Liver (tissue), 3 donors: ENCODE data around the gene ADGRF3.

ENCODE experiments used
- ATF3 ChIP-seq: IDR thresholded peaks from 2 replicates; pipeline ENCODE4 v1.6.1; 2016; ENCODE audit warnings: antibody characterized with exemption
- CTCF ChIP-seq: fragments of 150-350 bp; IDR thresholded peaks from 2 replicates; pipeline ENCODE4 v1.5.1; 2017; ENCODE audit warnings: improper control_type of control experiment, low read depth, low read length; ENCODE audit not compliant: missing input control
- EGR1 ChIP-seq, 2 donors: IDR thresholded peaks; 2 replicates each; pipeline ENCODE4 v1.6.1; 2016 to 2018; ENCODE audit warnings: antibody characterized with exemption in 2 of 2, low read depth in 2 of 2
- FOXA1 ChIP-seq: IDR thresholded peaks from 2 replicates; pipeline ENCODE4 v1.6.1; 2016; ENCODE audit warnings: antibody characterized with exemption
- JUND ChIP-seq, 2 donors: IDR thresholded peaks; 2 replicates each; pipeline ENCODE4 v1.6.1; 2016; ENCODE audit warnings: antibody characterized with exemption in 2 of 2
- NR2F2 ChIP-seq: IDR thresholded peaks from 2 replicates; pipeline ENCODE4 v1.6.1; 2016; ENCODE audit warnings: antibody characterized with exemption
- RXRA ChIP-seq, 2 donors: IDR thresholded peaks; 2 replicates each; pipeline ENCODE4 v1.6.1; 2017 to 2018; ENCODE audit warnings: antibody characterized with exemption in 2 of 2, mild to moderate bottlenecking in 1 of 2
- TAF1 ChIP-seq: conservative IDR thresholded peaks from 2 replicates; pipeline ENCODE4 v1.6.1; 2016; ENCODE audit warnings: antibody characterized with exemption, mild to moderate bottlenecking
- YY1 ChIP-seq: IDR thresholded peaks from 2 replicates; pipeline ENCODE4 v1.6.1; 2016; ENCODE audit warnings: antibody characterized with exemption, mild to moderate bottlenecking
- ZBTB33 ChIP-seq: IDR thresholded peaks from 2 replicates; pipeline ENCODE4 v1.6.1; 2016; ENCODE audit warnings: antibody characterized with exemption
- donor health status: healthy.
- donor health status: healthy.

- no peak for TF ChIP-seq CTCF
- no peak for TF ChIP-seq YY1
- no peak for TF ChIP-seq TAF1
- TF ChIP-seq ATF3: no peak
- TF ChIP-seq FOXA1: no peak
- no peak for TF ChIP-seq JUND (IDR thresholded peaks at IDR 0.05)
- no peak for TF ChIP-seq NR2F2
- TF ChIP-seq ZBTB33: no peak
- no peak for TF ChIP-seq EGR1 (IDR thresholded peaks at IDR 0.05; ENCODE audit: low read depth in 2 of 2)
- no peak for TF ChIP-seq RXRA (IDR thresholded peaks at IDR 0.05)
These were observed 9.9 kb downstream of the ADGRF3 start for GRCh38 chr2:26336719-26337118.
